HEK293 (cell line): ENCODE measurements around the gene MFSD2A.

Experiments
- CTCF ChIP-seq: fragments of 450-650 bp; formaldehyde crosslinking; IDR thresholded peaks from 2 replicates; pipeline ENCODE4 v1.5.1; 2016; ENCODE audit warnings: missing biosample characterization, missing genetic modification characterization
- EGR2 ChIP-seq: fragments of 450-650 bp; formaldehyde crosslinking; IDR thresholded peaks from 2 replicates; pipeline ENCODE4 v1.5.1; 2016; ENCODE audit warnings: low read depth, missing biosample characterization, missing genetic modification characterization
- KLF16 ChIP-seq: fragments of 450-650 bp; formaldehyde crosslinking; IDR thresholded peaks from 2 replicates; pipeline ENCODE4 v1.5.1; 2017; ENCODE audit warnings: missing biosample characterization, missing genetic modification characterization
- REPIN1 ChIP-seq: fragments of 450-650 bp; formaldehyde crosslinking; IDR thresholded peaks from 2 replicates; pipeline ENCODE4 v1.5.1; 2017; ENCODE audit warnings: missing biosample characterization, missing genetic modification characterization, low read depth
- REST ChIP-seq: fragments of 450-650 bp; formaldehyde crosslinking; IDR thresholded peaks from 2 replicates; pipeline ENCODE4 v1.5.1; 2016; ENCODE audit warnings: missing biosample characterization, missing genetic modification characterization
- YY1 ChIP-seq: fragments of 450-650 bp; formaldehyde crosslinking; IDR thresholded peaks from 2 replicates; pipeline ENCODE4 v1.5.1; 2018; ENCODE audit warnings: missing biosample characterization, missing genetic modification characterization
- ZFP37 ChIP-seq: fragments of 450-650 bp; formaldehyde crosslinking; IDR thresholded peaks from 2 replicates; pipeline ENCODE4 v1.5.1; 2016; ENCODE audit warnings: missing biosample characterization, missing genetic modification characterization
- ZNF24 ChIP-seq: fragments of 450-650 bp; formaldehyde crosslinking; IDR thresholded peaks from 2 replicates; pipeline ENCODE4 v1.5.1; 2016; ENCODE audit warnings: missing biosample characterization, missing genetic modification characterization
- ZNF350 ChIP-seq: fragments of 450-650 bp; formaldehyde crosslinking; IDR thresholded peaks from 2 replicates; pipeline ENCODE4 v1.5.0; 2017; ENCODE audit warnings: missing biosample characterization, mild to moderate bottlenecking, missing genetic modification characterization
- ZNF416 ChIP-seq: fragments of 450-650 bp; formaldehyde crosslinking; IDR thresholded peaks from 2 replicates; pipeline ENCODE4 v1.5.1; 2016; ENCODE audit warnings: missing biosample characterization, missing genetic modification characterization
- ZNF660 ChIP-seq: fragments of 450-650 bp; IDR thresholded peaks from 2 replicates; pipeline ENCODE4 v1.5.1; 2018; ENCODE audit warnings: missing biosample characterization, mild to moderate bottlenecking, missing genetic modification characterization
- ZSCAN30 ChIP-seq: fragments of 450-650 bp; IDR thresholded peaks from 2 replicates; pipeline ENCODE4 v1.5.1; 2018; ENCODE audit warnings: missing biosample characterization, mild to moderate bottlenecking, missing genetic modification characterization, moderate library complexity
- TF ChIP-seq, protein P1 (sequence below): fragments of 450-650 bp; formaldehyde crosslinking; optimal IDR thresholded peaks from 2 replicates; pipeline ENCODE3; 2016; ENCODE audit warnings: missing biosample characterization, mild to moderate bottlenecking, missing genetic modification characterization
- TF ChIP-seq, protein P2 (sequence below): fragments of 450-650 bp; formaldehyde crosslinking; IDR thresholded peaks from 2 replicates; pipeline ENCODE4 v1.5.1; 2016; ENCODE audit warnings: missing biosample characterization, missing genetic modification characterization

GRCh38 chr1:39958403-39959200 lies 3.7 kb downstream of the MFSD2A start:
- TF ChIP-seq, protein P1, sequence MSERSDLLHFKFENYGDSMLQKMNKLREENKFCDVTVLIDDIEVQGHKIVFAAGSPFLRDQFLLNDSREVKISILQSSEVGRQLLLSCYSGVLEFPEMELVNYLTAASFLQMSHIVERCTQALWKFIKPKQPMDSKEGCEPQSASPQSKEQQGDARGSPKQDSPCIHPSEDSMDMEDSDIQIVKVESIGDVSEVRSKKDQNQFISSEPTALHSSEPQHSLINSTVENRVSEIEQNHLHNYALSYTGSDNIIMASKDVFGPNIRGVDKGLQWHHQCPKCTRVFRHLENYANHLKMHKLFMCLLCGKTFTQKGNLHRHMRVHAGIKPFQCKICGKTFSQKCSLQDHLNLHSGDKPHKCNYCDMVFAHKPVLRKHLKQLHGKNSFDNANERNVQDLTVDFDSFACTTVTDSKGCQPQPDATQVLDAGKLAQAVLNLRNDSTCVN (tag by site-specific recombination), result no peak
- TF ChIP-seq CTCF (tag by site-specific recombination) (no peak), ZFP37 (tag by site-specific recombination) (no peak), EGR2 (tag by site-specific recombination) (no peak), REPIN1 (tag by site-specific recombination) (no peak), KLF16 (tag by site-specific recombination) (no peak), ZNF660 (no peak), YY1 (tag by site-specific recombination) (no peak), ZNF24 (tag by site-specific recombination) (no peak), REST (tag by site-specific recombination) (no peak), ZNF416 (tag by site-specific recombination) (no peak), ZNF350 (tag by site-specific recombination) (no peak), ZSCAN30 (tag by site-specific recombination) (no peak)
- TF ChIP-seq, protein P2, sequence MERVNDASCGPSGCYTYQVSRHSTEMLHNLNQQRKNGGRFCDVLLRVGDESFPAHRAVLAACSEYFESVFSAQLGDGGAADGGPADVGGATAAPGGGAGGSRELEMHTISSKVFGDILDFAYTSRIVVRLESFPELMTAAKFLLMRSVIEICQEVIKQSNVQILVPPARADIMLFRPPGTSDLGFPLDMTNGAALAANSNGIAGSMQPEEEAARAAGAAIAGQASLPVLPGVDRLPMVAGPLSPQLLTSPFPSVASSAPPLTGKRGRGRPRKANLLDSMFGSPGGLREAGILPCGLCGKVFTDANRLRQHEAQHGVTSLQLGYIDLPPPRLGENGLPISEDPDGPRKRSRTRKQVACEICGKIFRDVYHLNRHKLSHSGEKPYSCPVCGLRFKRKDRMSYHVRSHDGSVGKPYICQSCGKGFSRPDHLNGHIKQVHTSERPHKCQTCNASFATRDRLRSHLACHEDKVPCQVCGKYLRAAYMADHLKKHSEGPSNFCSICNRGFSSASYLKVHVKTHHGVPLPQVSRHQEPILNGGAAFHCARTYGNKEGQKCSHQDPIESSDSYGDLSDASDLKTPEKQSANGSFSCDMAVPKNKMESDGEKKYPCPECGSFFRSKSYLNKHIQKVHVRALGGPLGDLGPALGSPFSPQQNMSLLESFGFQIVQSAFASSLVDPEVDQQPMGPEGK, result no peak
